AG20443 (cell line): Measurements from ENCODE around the gene HOXB1.
"Not testable (repeated sequence)": the region's sequence is repeated elsewhere in the genome, so short reads cannot be mapped to it uniquely, and the experiment has no call there.

Experiments
- DNase-seq: peaks from one replicate; pipeline ENCODE4 v3.0.0; 2012; ENCODE audit warnings: low spot score, mixed read lengths

Gene HOXB1

GRCh38 chr17:48494335-48494734 lies 36.5 kb downstream of the HOXB1 start:
- peak; percentile 49 for DNase-seq

DNA sequence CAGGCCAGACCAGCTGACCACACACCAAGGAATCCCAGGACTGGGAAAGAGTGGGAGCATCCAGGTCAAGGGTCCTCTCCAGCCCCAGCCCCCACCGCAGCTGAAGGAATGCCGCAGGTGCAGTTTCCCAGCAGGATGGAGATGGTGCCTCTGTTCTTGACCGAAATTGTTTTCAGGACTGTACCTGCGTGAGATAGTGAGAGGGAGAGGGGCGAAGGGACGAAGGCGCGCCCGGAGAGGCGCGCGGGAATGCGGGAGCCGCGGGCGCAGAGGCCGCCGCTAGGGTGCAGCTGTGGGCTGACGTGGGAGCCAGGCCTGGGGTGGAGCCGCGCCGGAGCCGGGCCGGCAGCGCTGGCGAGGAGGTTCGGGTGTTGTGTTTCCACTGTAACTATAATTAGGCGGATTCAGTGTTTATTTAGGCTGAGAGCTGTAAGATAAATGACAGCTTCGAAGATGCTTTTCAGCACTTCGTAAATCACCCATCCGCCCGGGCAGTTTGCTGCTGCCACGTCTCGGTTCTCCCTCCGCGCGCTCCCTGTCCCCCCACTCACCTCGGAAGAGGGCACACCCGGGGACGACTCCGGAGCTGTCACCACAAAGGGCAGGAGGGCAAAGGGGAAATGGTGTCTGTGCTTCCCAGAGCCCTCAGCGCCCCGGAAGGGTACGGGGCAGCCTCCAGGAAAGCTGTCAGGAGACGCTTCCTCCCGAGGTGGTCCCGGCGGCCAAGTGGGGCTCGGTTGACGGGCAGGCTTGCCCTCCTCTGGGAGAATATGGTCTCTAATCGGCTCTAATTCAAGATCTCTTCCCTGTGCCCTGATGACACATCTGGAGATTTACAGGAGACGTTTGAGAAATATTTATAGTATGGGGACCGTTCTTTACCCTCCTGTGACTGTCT lies 38.2 kb downstream of the HOXB1 start:
- peak; percentile 90 for DNase-seq

DNA sequence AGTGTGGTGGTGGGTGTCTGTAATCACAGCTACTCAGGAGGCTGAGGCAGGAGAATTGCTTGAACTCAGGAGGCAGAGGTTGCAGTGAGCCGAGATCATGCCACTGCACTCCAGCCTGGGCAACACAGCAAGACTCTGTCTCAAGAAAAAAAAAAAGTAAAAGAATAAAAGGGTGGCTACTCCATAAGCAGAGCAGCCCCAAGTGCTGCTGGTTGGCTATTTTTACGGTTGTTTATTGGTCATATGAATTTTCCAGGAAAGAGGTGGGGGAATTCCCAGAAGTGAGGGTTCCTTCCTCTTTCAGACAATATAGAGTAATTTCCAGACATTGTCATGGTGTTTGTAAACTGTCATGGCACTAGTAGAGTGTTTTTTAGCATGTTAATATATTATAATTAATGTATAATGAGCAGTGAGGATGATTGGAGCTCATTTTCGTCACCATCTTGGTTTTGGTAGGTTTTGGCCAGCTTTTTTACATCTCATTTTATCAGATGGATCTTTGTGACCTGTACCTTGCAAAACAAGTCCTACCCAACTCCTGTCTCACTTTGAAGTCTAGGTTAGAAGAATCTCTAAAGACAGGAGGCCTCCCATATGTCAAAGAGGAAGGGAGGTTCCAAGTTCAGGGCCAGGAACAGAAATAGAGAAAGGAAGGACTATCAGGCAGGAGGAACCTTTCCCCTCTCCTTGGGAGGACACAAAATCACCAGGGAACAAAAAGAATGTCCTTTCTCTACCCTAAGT lies 39.1 kb downstream of the HOXB1 start:
- DNase-seq: no peak

DNA sequence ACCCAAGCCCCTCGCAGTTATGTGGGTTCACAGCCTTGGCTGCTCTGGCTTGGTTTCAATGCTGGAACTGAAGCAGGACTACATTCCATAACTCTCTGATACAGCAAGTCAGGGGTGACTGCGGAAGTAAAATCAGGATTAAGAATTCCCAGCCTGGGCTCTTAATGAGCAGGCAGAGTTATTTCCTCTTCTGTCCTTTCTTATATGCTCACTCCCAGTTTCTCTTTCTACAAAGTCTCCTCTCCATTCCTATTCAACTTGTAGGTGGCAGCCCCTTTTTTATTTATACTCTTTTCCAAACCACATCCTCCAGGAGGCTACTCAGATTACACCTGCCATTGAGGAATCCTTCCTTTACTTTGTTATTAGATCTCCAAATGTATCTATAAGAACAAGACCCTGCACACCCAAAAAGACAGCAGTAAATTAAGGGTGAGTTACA lies 40.3 kb downstream of the HOXB1 start:
- no peak for DNase-seq

GRCh38 chr17:48489781-48490180 lies 41.0 kb downstream of the HOXB1 start:
- DNase-seq: no peak

DNA sequence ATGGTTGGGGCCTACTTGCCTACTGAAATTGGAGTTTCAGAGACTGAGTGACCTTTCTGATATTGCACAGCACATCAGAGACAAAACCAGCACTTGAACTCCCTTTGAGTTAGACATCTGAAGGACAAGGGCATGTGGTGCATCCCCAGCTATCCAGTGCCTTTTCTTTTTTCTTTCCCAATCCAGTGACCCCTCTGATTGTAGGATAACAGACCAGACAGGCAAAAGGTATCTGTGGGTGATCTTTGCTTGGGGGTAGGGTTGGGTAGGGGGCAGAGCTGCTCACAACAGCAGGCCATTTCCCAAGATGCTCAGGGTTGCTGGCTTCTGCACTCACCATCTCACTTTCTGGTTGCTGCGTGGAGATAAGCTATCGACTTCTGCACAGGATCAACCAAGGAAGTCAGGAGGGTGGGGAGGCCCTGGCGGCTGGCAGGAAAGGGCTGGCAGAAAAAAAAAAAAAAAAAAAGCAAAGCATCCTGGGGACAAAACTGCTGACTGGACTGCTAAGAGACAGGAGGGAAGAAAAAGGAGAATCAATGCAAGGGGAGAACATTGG lies 42.2 kb downstream of the HOXB1 start:
- no peak for DNase-seq

DNA sequence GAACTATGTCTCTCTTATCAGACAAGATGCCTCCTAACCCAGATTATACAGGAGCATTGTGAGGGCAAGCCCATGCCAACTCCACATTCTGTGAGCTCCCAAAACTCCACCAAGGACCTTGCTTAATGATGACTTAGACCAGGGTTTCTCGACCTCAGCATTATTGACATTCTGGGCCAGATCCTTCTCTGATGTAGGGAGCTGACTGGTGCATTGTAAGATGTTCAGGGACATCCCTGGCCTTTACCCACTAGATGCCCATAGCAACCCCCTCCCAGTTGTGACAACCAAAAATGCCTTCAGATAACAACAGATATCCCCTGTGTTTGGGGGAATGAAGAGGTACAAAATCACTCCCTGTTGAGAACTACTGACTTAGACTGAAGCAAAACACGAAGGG lies 43.6 kb downstream of the HOXB1 start:
- no peak for DNase-seq

GRCh38 chr17:48486557-48486956 lies 44.3 kb downstream of the HOXB1 start:
- DNase-seq: peak; percentile 90

DNA sequence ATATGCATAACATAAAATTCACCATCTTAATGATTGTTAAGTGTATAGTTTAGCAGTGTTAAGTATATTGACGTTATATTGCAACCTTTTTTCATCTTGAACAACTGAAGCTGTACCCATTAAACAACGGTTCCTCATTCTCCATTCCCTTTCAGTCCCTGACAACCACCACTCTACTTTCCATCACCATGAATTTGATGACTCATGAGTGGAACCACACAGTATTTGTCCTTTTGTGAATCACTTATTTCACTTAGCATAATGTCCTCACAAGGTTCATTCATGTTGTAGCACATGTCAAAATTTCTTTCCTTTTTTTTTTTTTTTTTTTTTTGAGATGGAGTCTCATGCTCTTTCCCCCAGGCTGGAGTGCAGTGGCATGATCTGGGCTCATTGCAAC lies 46.0 kb downstream of the HOXB1 start:
- no peak for DNase-seq

GRCh38 chr17:48484256-48484655 lies 46.6 kb downstream of the HOXB1 start:
- no peak for DNase-seq

DNA sequence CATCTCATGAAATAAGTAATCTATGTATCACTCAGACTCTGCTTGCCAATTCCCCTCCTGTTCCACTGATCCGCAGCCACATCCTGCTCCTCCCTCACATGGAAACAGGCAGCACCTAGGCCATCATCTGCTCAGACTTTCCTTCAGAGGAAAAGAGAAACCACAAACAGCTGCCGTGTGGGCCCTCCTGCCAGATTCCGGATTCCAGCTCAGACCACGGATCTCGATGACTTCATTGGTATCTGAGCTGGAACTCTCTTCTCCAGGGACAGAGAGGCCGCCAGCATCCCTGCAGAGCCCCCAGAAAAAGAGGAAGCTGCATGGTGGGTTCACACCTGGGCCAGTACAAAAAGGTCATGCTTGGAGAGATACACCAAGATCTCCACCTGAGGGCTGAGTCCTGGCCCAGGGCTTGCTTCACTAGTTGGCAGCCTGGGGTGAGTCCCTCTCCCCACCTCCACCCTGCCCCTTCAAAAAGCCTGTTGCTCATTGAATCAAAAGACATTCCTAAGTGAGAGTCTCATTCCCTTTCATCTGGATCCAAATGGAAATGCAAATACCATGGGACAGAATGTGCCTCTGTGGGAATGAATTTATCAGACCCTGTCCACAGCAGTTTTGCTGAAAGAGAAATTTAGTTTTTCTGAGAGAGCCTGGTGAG lies 47.2 kb downstream of the HOXB1 start:
- DNase-seq: peak; percentile 90

- DNase-seq: peak; percentile 58
Observed at GRCh38 chr17:48483004-48483403, 47.8 kb downstream of the HOXB1 start.

DNA sequence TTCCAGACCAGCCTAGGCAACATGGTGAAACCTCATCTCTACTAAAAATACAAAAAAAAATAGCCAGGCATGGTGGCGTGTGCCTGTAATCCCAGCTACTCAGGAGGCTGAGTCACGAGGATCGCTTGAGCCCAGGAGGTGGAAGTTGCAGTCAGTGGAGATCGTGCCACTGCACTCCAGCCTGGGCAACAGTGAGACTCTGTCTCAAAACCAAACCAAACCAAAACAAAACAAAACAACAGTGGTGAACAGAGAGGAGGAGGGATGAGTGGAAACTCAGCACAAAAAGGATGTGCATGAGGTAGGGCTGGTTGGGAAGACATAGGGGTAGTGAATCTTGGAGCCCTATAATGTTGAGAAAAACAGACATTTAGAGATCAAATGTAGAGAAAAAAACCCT lies 48.5 kb downstream of the HOXB1 start:
- not testable (repeated sequence) for DNase-seq

DNA sequence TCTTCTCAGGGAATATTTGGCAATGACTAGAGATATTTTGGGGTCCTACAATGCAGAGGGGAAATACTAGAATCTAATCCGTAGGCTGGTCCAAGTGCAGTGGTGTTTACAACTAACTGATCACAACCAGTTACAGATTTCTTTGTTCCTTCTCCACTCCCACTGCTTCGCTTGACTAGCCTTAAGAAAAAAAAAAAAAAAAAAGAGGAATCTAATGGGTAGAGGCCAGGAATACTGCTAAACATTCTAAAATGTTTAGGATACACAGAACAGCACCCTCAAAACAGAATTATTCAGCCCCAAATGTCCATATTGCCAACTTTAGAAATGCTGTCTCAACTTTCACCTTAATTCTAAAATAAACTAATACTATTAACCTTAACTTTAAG lies 51.8 kb downstream of the HOXB1 start:
- DNase-seq: no peak
